WERI-Rb-1 (cell line): ENCODE data around the gene DISC1.
A peak's percentile ranks its signal among the peaks of the same experiment; 100 is the strongest.
"Not testable (repeated sequence)": the region's sequence is repeated elsewhere in the genome, so short reads cannot be mapped to it uniquely, and the experiment has no call there.

Experiments used
- DNase-seq: peaks from one replicate; pipeline ENCODE4 v3.0.0-alpha.2; 2020
- H3K27ac ChIP-seq: fragments of 250-450 bp; sonication (Bioruptor Pico); 2 replicates; pipeline ENCODE4 v1.5.1; 2020; ENCODE audit warnings: mild to moderate bottlenecking, moderate library complexity
- H3K27me3 ChIP-seq: fragments of 250-450 bp; sonication (Bioruptor Pico); 2 replicates; pipeline ENCODE4 v1.5.1; 2021; ENCODE audit warnings: mild to moderate bottlenecking, low read depth, moderate library complexity; ENCODE audit not compliant: insufficient read depth, severe bottlenecking
- H3K36me3 ChIP-seq: fragments of 250-450 bp; sonication (Bioruptor Pico); 2 replicates; pipeline ENCODE4 v1.5.1; 2020; ENCODE audit warnings: mild to moderate bottlenecking, moderate library complexity
- H3K4me3 ChIP-seq: 2 replicates; pipeline ENCODE4 v1.5.1; 2011; ENCODE audit warnings: low read depth, mild to moderate bottlenecking, control low read depth, low read length
- H3K9me3 ChIP-seq: fragments of 250-450 bp; sonication (Bioruptor Pico); 2 replicates; pipeline ENCODE4 v1.5.1; 2021; ENCODE audit warnings: mild to moderate bottlenecking, moderate library complexity; ENCODE audit not compliant: severe bottlenecking
- CTCF ChIP-seq: IDR thresholded peaks from 2 replicates; pipeline ENCODE4 v1.5.1; 2011; ENCODE audit warnings: low read depth, mild to moderate bottlenecking, control low read depth, inconsistent platforms, low read length

DISC1 gene

GRCh38 chr1:231722356-231722755 lies 95.8 kb downstream of the DISC1 start:
- no peak overlapping the region for H3K4me3 ChIP-seq
- no peak for TF ChIP-seq CTCF

GRCh38 chr1:231723146-231723545 lies 96.6 kb downstream of the DISC1 start:
- Histone ChIP-seq H3K27ac (no peak overlapping the region), H3K27me3 (peaks cover 39% of the 10 kb centered on the region), H3K4me3 (no peak overlapping the region), H3K9me3 (peaks cover 3% of the 10 kb centered on the region), H3K36me3 (no peaks in the 10 kb centered on the region)
- no peak for DNase-seq
- no peak for TF ChIP-seq CTCF

More at GRCh38 chr1:231722356-231722755, 95.8 kb downstream of the DISC1 start:
- Histone ChIP-seq H3K27ac (no peak overlapping the region), H3K36me3 (no peaks in the 10 kb centered on the region), H3K27me3 (peaks cover 44% of the 10 kb centered on the region), H3K9me3 (peaks cover 3% of the 10 kb centered on the region)
- DNase-seq: no peak

- Histone ChIP-seq H3K9me3 (peaks cover 3% of the 10 kb centered on the region), H3K27me3 (peaks cover 35% of the 10 kb centered on the region), H3K4me3 (no peak overlapping the region), H3K36me3 (no peaks in the 10 kb centered on the region), H3K27ac (no peak overlapping the region)
- TF ChIP-seq CTCF: no peak
- DNase-seq: no peak
These were observed 97.5 kb downstream of the DISC1 start for GRCh38 chr1:231724041-231724440.

- H3K4me3 ChIP-seq: no peak overlapping the region
- H3K36me3 ChIP-seq: no peaks in the 10 kb centered on the region
- H3K27ac ChIP-seq: no peak overlapping the region
- peaks cover 34% of the 10 kb centered on the region for H3K27me3 ChIP-seq
- peaks cover 3% of the 10 kb centered on the region for H3K9me3 ChIP-seq
- TF ChIP-seq CTCF: peak; percentile 94
- peak; percentile 85 for DNase-seq
These were observed 98.5 kb downstream of the DISC1 start for GRCh38 chr1:231724876-231725647.

- H3K27me3 ChIP-seq: peaks cover 27% of the 10 kb centered on the region
- H3K9me3 ChIP-seq: no peaks in the 10 kb centered on the region
- H3K36me3 ChIP-seq: no peaks in the 10 kb centered on the region
- no peak for TF ChIP-seq CTCF
- DNase-seq: no peak
- no peak overlapping the region for H3K4me3 ChIP-seq
- no peak overlapping the region for H3K27ac ChIP-seq
These were observed 100.6 kb downstream of the DISC1 start for GRCh38 chr1:231727171-231727570.

GRCh38 chr1:231728987-231729386 lies 102.4 kb downstream of the DISC1 start:
- not testable (repeated sequence) for H3K9me3 ChIP-seq, DNase-seq, H3K36me3 ChIP-seq, H3K27ac ChIP-seq, H3K4me3 ChIP-seq
- peaks cover 13% of the 10 kb centered on the region for H3K27me3 ChIP-seq
